ENCODE measurements around the gene AKT3.

- no peak for TF ChIP-seq EZH2 (IDR thresholded peaks at IDR 0.05; ENCODE audit: low read depth)
- TF ChIP-seq, protein P1, sequence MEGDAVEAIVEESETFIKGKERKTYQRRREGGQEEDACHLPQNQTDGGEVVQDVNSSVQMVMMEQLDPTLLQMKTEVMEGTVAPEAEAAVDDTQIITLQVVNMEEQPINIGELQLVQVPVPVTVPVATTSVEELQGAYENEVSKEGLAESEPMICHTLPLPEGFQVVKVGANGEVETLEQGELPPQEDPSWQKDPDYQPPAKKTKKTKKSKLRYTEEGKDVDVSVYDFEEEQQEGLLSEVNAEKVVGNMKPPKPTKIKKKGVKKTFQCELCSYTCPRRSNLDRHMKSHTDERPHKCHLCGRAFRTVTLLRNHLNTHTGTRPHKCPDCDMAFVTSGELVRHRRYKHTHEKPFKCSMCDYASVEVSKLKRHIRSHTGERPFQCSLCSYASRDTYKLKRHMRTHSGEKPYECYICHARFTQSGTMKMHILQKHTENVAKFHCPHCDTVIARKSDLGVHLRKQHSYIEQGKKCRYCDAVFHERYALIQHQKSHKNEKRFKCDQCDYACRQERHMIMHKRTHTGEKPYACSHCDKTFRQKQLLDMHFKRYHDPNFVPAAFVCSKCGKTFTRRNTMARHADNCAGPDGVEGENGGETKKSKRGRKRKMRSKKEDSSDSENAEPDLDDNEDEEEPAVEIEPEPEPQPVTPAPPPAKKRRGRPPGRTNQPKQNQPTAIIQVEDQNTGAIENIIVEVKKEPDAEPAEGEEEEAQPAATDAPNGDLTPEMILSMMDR (conservative IDR thresholded peaks at IDR 0.05), result no peak
These were observed 1.1 kb downstream of the AKT3 start for GRCh38 chr1:243848858-243849420.

All from PC-9 (cell line).